Measurements from ENCODE around the gene ZNF439. TPM values are rescaled to one million over a fixed set of nuclear protein-coding genes. Genes with fewer than 3 reads are reported as not detected.
"Not testable (repeated sequence)": the region's sequence is repeated elsewhere in the genome, so short reads cannot be mapped to it uniquely, and the experiment has no call there.

Gene ZNF439
- 0.11 and 0.26 TPM in 2 replicates for total RNA-seq (2014; rRNA removed)
- polyA plus RNA-seq (2012), result 0.11 TPM

GRCh38 chr19:11848594-11849469, at the start of gene ZNF439:
ZNF439 (plus strand) TSS chr19:11848726; CDS start chr19:11848868, 142 bp downstream.
- no peak for DNase-seq (ENCODE audit: low read depth)

- DNase-seq (ENCODE audit: low read depth), result no peak
Measured at GRCh38 chr19:11806354-11807098, 42.0 kb upstream of the ZNF439 start.

GRCh38 chr19:11807099-11807380, 41.5 kb upstream of the ZNF439 start:
- no peak for DNase-seq (ENCODE audit: low read depth)

DNA sequence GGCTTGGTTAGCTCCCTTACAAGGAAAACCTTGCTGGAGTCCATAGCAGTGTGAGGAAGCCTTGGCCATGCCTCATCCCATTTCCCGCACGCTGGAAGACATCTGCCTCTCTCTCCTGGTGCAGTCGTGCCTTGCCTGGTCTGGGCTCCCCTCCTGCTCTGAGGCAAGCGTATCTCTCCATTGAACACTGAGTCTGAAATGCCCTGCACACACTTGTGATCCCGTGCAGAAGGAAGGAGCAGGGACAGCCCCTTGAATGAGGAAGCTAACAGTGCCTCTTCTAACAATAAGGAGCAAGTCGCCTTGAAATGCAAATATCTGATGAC, 34.9 kb upstream of the ZNF439 start:
- no peak for DNase-seq (ENCODE audit: low read depth)

- peak; percentile 90 for DNase-seq (ENCODE audit: low read depth)
Measured at GRCh38 chr19:11814029-11814699, 34.4 kb upstream of the ZNF439 start, which contains the start of gene ZNF440. ZNF440 (plus strand) TSS chr19:11814273; CDS start chr19:11814448, 175 bp downstream.

DNA sequence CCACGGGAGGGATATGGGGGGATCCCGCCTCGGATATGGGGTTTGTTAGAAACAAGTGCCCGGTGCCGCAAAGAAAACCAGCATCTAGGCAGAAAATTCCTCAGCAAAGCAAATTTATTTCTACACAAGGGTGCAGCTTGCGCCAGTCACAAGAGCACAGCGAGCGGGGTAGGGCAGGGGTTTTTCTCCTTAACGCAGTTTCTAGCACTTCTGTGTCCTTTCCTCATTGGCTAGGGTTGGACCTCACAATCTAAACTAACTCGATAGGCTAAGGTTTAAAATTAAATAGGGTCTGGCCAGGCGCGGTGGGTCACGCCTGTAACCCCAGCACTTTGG, 33.9 kb upstream of the ZNF439 start:
- peak; percentile 14 for DNase-seq (ENCODE audit: low read depth)

DNA sequence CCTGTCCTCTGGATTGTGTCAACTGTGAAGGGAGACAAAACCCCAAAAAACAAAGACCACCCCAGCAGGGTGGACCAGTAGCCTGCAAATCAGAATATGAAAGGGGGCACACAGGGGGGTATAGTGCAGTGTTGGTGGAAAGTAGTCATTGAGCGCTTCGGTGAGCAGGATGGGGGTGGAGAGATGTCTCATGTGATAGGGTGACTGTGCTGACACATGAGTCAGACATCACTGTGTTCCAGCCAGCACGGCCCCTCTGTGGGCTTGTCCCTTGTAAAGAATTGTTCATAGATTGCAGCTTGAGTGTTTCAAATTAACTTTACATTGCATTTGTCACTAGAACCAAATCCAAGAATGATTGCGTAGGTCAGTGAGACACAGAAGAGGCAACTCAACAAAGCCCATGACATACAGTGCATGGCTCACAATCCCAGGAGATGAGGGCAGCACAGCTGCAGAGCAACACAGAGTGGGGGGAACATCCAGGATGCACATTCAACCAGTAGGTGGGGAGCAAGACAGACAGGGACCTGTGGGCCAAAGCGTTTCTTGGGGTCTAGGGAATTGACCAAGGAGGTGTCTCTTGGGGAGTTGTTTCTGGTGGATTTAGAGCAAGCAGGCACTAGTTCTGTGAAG, 26.9 kb upstream of the ZNF439 start:
- peak; percentile 14 for DNase-seq (ENCODE audit: low read depth)

GRCh38 chr19:11828957-11829876, 19.3 kb upstream of the ZNF439 start:
- not testable (repeated sequence) for DNase-seq (ENCODE audit: low read depth)

GRCh38 chr19:11832253-11832912, 16.1 kb upstream of the ZNF439 start:
- DNase-seq (ENCODE audit: low read depth), result no peak

DNA sequence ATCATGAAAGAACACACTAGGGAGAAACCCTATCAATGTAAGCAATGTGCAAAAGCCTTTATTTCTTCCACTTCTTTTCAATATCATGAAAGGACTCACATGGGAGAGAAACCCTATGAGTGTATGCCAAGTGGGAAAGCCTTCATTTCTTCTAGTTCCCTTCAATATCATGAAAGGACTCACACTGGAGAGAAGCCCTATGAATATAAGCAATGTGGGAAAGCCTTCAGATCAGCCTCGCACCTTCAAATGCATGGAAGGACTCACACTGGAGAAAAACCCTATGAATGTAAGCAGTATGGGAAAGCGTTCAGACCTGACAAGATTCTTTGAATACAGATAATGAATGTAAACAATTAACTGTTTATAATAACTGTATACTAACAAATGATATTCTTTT, 15.0 kb upstream of the ZNF439 start:
- DNase-seq (ENCODE audit: low read depth), result no peak

DNA sequence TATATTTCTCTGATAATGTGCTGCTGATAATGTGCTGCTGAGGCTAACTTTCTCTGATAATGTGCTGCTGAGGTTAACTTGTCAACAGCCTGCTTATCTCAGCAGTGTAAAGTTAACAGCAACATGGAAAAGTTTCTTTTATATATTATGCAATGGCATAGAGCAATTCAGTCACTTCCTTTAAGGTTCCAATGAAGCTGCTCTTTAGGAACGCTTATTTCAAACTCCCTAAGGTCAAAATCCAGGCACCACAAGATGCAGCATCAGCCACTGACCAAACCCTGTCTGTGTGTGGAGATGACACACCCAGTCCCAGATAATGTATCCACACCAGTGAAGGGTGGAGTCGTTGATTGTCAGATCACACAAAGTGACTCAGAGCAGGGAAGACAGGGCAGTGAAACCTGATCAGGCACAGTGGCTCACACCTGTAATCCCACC, 12.9 kb upstream of the ZNF439 start:
- DNase-seq (ENCODE audit: low read depth), result not testable (repeated sequence)

- DNase-seq (ENCODE audit: low read depth), result no peak
Measured at GRCh38 chr19:11843722-11844121, 4.8 kb upstream of the ZNF439 start.

- DNase-seq (ENCODE audit: low read depth), result not testable (repeated sequence)
Measured at GRCh38 chr19:11847615-11848014, 911 bp upstream of the ZNF439 start.

DNA sequence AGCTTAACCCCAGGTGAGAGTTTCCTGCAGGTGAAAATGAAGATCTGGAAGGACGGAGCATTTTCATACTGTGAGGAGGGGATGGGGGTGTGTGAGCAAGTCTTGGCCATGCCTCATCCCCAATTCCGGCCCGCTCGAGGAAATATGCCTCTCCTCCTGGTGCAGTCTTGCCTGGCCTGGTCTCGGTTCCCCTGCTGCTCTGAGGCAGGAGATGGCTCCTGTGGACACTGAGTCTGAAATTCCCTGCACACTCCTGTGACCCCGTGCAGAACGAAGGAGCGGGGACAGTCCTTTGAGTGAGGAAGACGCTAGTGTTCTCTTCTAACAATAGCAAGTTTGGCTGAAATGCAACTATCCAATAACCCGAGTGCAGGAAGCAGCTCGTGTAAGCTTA, 329 bp upstream of the ZNF439 start:
- DNase-seq (ENCODE audit: low read depth), result no peak

- not testable (repeated sequence) for DNase-seq (ENCODE audit: low read depth)
Measured at GRCh38 chr19:11850289-11850688, 1.8 kb downstream of the ZNF439 start.

DNA sequence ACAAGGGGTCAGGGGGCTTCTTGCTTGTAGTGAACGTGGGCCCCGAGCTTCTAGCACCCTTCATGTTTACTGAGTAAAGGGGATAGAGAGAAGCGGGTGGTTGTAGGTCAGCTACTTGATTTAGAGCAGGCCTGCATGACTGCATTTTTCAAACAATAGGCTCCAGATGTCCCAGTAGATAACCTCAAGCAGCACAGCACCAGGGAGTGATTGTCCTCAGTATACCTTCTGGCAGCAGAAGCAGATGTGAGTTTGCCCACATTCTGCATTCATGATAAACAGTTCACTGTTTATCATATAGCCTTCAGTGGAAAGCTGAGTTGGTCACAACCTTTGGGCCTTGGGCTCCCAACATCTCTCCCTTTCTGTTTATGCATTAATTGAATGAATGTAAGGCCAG, 4.8 kb downstream of the ZNF439 start:
- DNase-seq (ENCODE audit: low read depth), result no peak

- DNase-seq (ENCODE audit: low read depth), result no peak
Measured at GRCh38 chr19:11856596-11857250, 8.2 kb downstream of the ZNF439 start.

DNA sequence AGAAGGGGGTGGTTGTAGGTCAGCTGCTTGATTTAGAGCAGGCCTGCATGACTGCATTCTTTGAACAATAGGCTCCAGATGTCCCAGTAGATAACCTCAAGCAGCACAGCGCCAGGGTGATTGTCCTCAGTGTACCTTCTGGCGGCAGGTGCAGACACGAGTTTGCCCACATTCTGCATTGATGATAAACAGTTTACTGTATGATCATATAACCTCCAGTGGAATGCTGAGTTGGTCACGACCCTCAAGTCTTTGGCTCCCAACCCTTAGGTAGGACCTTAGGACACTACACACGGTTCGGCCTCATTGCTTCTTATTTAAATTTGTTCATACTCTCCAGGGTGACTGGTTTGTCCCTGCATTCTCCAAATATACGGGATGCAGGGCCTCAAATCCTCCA, 12.2 kb downstream of the ZNF439 start:
- no peak for DNase-seq (ENCODE audit: low read depth)

DNA sequence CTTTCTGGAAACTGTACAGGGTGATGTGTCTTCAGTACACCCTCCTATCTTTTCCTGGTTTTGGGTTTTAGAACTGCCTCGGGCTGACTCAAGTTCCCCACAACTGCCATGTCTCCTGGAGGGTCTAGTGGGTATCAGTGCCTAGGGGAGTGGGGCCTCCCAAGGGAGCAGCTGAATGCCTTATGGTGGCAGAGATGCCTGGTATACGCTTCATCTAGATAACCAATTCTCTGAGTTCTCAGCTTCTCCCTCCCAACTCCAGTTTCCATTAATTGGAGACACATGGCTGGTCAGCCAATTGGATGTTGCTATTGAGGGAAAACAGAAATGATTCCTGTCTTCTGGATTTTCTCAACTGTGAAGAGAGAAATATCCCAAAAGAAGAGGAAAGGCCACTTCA, 12.8 kb downstream of the ZNF439 start:
- no peak for DNase-seq (ENCODE audit: low read depth)

GRCh38 chr19:11867766-11868165, 19.2 kb downstream of the ZNF439 start:
- not testable (repeated sequence) for DNase-seq (ENCODE audit: low read depth)

All from LHCN-M2 (cell line).